ENCODE data around the gene ACOT8. TPM values are rescaled to one million over a fixed set of nuclear protein-coding genes. Genes with fewer than 3 reads are reported as not detected.

ACOT8 gene
- total RNA-seq, 1 experiment from 2014 or later, result 37.9 TPM

DNA sequence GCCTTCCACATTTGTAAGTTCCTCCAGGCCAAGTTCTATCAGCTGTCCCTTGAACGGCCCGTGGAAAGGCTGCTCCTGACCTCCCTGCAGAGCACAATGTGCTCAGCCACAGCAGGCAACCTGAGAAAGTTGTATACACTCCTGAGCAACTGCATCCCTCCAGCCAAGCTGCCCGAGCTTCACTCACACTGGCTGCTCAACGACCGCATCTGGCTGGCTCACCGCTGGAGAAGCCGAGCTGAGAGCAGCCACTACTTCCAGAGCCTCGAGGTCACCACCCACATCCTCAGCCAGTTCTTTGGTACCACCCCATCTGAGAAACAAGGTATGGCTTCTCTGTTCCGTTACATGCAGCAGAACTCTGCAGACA lies 25.9 kb upstream of the ACOT8 start:
- TF ChIP-seq, protein P1, sequence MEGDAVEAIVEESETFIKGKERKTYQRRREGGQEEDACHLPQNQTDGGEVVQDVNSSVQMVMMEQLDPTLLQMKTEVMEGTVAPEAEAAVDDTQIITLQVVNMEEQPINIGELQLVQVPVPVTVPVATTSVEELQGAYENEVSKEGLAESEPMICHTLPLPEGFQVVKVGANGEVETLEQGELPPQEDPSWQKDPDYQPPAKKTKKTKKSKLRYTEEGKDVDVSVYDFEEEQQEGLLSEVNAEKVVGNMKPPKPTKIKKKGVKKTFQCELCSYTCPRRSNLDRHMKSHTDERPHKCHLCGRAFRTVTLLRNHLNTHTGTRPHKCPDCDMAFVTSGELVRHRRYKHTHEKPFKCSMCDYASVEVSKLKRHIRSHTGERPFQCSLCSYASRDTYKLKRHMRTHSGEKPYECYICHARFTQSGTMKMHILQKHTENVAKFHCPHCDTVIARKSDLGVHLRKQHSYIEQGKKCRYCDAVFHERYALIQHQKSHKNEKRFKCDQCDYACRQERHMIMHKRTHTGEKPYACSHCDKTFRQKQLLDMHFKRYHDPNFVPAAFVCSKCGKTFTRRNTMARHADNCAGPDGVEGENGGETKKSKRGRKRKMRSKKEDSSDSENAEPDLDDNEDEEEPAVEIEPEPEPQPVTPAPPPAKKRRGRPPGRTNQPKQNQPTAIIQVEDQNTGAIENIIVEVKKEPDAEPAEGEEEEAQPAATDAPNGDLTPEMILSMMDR (IDR thresholded peaks at IDR 0.05; ENCODE audit: unreplicated experiment), result no peak
- DNase-seq, result no peak
- Mint-ChIP-seq H3K36me3 (ENCODE audit: insufficient read depth, unreplicated experiment) (peaks cover 37% of the 10 kb centered on the region), H3K27ac (ENCODE audit: unreplicated experiment) (no peak overlapping the region), H3K9me3 (ENCODE audit: low read depth, unreplicated experiment) (no peaks in the 10 kb centered on the region), H3K4me3 (ENCODE audit: low read depth, unreplicated experiment) (no peak overlapping the region), H3K27me3 (ENCODE audit: unreplicated experiment) (no peaks in the 10 kb centered on the region), H3K4me1 (ENCODE audit: low read depth, unreplicated experiment) (peaks cover 16% of the 10 kb centered on the region)
- CTCF ChIA-PET, result no interaction called here
- intact Hi-C loops (cut with micrococcal nuclease; ENCODE audit: unreplicated experiment), result no loop called here
- no TSS peak for BruUV-seq (replicated peaks)

DNA sequence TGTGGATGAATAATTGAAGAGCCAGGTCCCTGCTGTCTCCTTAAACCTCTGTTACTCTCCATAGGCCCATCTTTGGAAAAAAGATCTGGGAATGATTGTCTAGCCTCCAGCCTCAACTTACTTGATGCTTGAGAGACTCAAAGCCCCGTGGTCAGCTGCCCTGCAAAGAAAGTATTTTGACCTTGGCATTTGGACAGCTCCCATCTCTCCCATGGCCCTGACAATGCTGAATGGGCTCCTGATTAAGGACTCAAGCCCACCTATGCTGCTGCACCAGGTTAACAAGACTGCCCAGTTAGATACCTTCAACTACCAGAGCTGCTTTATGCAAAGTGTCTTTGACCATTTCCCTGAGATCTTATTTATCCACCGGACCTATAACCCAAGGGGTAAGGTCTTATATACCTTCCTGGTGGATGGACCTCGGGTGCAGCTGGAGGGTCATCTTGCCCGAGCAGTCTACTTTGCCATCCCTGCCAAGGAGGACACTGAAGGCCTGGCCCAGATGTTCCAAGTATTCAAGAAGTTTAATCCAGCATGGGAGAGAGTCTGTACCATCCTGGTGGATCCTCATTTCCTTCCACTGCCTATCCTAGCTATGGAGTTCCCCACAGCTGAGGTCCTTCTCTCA lies 25.4 kb upstream of the ACOT8 start:
- peak overlapping the region; percentile 94 for H3K4me3 Mint-ChIP-seq (ENCODE audit: low read depth, unreplicated experiment)
- no peaks in the 10 kb centered on the region for H3K9me3 Mint-ChIP-seq (ENCODE audit: low read depth, unreplicated experiment)
- DNase-seq, result no peak
- H3K27ac Mint-ChIP-seq (ENCODE audit: unreplicated experiment), result peak overlapping the region; percentile 99
- TF ChIP-seq, protein P1 (IDR thresholded peaks at IDR 0.05; ENCODE audit: unreplicated experiment), result no peak
- CTCF ChIA-PET, result no interaction called here
- peaks cover 37% of the 10 kb centered on the region for H3K36me3 Mint-ChIP-seq (ENCODE audit: insufficient read depth, unreplicated experiment)
- no peaks in the 10 kb centered on the region for H3K27me3 Mint-ChIP-seq (ENCODE audit: unreplicated experiment)
- BruUV-seq (replicated peaks), result no TSS peak
- intact Hi-C loops (cut with micrococcal nuclease; ENCODE audit: unreplicated experiment), result no loop called here
- peaks cover 16% of the 10 kb centered on the region for H3K4me1 Mint-ChIP-seq (ENCODE audit: low read depth, unreplicated experiment)

DNA sequence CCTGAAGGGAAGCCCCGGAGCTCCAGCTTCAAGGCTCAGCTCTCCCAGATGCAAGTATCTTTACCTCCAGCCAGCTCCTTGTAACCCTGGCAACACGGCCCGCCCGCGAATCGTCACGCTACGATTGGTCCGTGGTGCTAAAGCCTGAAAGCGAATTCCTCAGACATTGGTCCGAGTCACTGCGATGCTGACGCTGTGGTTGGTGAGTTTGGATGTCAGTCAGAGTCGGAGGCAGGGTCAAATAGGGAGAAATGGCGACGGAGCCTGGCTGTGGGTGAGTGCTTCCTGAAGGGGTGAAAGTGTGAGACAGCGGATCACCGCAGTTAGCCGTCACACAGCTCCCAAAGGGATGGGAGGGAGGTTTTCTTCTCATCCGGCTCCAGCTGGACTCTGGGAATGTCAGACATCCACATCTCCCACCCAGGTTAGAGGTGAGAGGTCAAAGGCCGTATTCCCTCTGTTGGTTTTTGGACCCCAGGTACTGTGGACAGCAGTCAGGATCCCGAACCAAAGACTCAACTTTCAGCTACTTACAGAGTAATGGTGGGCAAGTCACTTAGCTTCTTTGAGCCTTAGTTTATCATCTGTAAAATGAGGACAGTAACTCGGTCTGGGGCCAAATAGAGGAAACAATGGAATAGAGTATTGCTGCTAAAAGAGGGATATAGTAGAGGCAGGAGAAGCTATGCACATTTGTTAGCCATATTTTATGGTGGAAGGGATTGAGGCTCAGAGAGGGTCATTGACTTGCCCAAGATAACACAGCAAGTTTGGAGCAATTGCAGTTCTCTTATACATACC lies 24.0 kb upstream of the ACOT8 start, which contains the start of gene ZSWIM1:
ZSWIM1 (plus strand) TSS at position 240 of the 801 bp plus-strand sequence. CDS start 1,366 bp downstream, outside the sequence.
- intact Hi-C loops (cut with micrococcal nuclease; ENCODE audit: unreplicated experiment), result no loop called here
- H3K4me3 Mint-ChIP-seq (ENCODE audit: low read depth, unreplicated experiment), result peak within 1 kb of the TSS; percentile 94
- peaks cover 16% of the 10 kb centered on the region for H3K4me1 Mint-ChIP-seq (ENCODE audit: low read depth, unreplicated experiment)
- H3K9me3 Mint-ChIP-seq (ENCODE audit: low read depth, unreplicated experiment), result no peaks in the 10 kb centered on the region
- TF ChIP-seq, protein P1 (IDR thresholded peaks at IDR 0.05; ENCODE audit: unreplicated experiment), result no peak
- no peaks in the 10 kb centered on the region for H3K27me3 Mint-ChIP-seq (ENCODE audit: unreplicated experiment)
- peak; percentile 100 for DNase-seq
- H3K36me3 Mint-ChIP-seq (ENCODE audit: insufficient read depth, unreplicated experiment), result peaks cover 37% of the 10 kb centered on the region
- CTCF ChIA-PET, result interaction anchor here (0.6 to 1.3 kb wide), 10 partner anchors 9 to 110 kb away, joined by 3 to 8 read pairs (median 4); partner anchors contain the start of genes ACOT8, CTSA, NEURL2 and ZSWIM3
- H3K27ac Mint-ChIP-seq (ENCODE audit: unreplicated experiment), result peak within 1 kb of the TSS; percentile 99
- BruUV-seq (replicated peaks), result TSS peak; percentile 70

- TF ChIP-seq, protein P1 (IDR thresholded peaks at IDR 0.05; ENCODE audit: unreplicated experiment), result no peak
- Mint-ChIP-seq H3K27ac (ENCODE audit: unreplicated experiment) (no peak overlapping the region), H3K36me3 (ENCODE audit: insufficient read depth, unreplicated experiment) (peaks cover 26% of the 10 kb centered on the region), H3K4me1 (ENCODE audit: low read depth, unreplicated experiment) (peaks cover 16% of the 10 kb centered on the region), H3K27me3 (ENCODE audit: unreplicated experiment) (no peaks in the 10 kb centered on the region), H3K9me3 (ENCODE audit: low read depth, unreplicated experiment) (no peaks in the 10 kb centered on the region), H3K4me3 (ENCODE audit: low read depth, unreplicated experiment) (no peak overlapping the region)
- intact Hi-C loops (cut with micrococcal nuclease; ENCODE audit: unreplicated experiment), result no loop called here
- BruUV-seq (replicated peaks), result no TSS peak
- CTCF ChIA-PET, result interaction anchor here (0.6 kb wide), 2 partner anchors 55 to 64 kb away, joined by 5 to 6 read pairs; no protein-coding TSS in a partner anchor
- DNase-seq, result no peak
Measured at GRCh38 chr20:45878076-45878761, 21.0 kb upstream of the ACOT8 start.

Measured in Calu3 (cell line).